ENCODE results near the gene CTIF.

Gene CTIF

DNA sequence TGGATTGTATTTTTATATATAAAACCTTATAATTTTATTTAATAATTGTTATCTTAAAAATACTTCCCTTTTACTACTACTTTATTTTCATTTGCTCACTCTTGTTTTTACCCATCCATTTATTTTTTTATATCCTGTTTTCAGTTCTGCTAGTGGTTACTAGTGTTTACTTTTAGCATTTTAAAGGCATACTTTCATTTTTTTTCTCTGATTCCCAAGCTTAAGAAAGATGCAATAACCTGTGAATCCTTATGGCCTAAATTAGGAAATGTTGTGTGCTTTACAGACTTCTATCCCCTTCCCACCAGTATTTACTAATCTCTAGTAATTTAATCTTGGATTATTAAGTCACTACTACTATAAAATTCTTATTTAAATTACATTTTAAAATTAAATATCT is 272.0 kb downstream of the CTIF start:
- no peak for DNase-seq

- no peak for DNase-seq
Observed at GRCh38 chr18:48811401-48811800, 272.6 kb downstream of the CTIF start.

DNA sequence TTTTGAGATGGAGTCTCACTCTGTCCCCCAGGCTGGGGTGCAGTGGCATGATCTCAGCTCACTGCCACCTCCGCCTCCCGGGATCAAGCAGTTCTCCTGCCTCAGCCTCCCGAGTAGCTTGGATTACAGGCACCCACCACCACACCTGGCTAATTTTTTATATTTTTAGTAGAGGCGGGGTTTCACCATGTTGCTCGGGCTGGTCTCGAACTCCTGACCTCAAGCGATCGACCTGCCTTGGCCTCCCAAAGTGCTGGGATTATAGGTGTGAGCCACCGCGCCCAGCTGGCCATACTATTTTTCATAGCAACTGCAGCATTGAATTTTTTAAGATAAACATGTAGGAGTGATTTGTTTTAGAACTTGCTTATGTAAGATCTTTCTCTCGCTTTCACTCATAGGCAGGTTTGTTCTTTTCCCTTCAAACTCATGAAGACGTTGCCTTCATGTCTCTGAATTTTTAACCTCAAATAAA is 273.2 kb downstream of the CTIF start:
- DNase-seq = peak; percentile 68

GRCh38 chr18:48813321-48813720 is 274.5 kb downstream of the CTIF start:
- no peak for DNase-seq

DNA sequence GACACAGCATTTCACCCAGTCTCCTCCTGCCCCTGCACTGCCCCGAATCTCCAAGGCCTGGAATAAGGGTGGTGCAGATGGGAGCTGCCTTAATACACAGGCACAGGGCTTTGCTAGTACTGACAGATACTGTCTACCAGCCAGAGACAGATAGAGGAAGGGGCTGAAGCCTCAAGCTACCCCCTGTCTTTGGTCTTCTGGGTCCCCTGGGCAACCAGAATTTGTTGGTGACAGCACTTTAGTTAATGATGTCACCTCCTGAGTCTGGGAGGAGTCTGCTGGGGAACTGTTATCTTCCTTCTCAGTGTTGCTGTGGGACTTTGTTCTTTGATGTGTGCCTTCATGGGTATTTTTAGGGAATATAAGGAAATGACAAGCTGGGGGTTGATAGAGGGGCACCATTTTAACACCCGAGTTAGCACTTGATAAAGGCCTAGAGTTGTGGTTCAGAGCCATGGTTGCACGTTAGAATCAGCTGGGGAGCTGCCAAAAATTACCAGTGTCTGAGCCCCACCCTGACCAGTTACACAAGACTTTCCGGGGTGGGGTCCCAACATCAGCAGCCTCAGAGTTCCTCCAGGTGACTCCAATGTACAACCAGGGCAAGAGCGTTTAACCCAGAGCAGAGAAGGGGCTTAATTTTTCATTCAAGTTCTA is 275.1 kb downstream of the CTIF start:
- DNase-seq = peak; percentile 23

DNA sequence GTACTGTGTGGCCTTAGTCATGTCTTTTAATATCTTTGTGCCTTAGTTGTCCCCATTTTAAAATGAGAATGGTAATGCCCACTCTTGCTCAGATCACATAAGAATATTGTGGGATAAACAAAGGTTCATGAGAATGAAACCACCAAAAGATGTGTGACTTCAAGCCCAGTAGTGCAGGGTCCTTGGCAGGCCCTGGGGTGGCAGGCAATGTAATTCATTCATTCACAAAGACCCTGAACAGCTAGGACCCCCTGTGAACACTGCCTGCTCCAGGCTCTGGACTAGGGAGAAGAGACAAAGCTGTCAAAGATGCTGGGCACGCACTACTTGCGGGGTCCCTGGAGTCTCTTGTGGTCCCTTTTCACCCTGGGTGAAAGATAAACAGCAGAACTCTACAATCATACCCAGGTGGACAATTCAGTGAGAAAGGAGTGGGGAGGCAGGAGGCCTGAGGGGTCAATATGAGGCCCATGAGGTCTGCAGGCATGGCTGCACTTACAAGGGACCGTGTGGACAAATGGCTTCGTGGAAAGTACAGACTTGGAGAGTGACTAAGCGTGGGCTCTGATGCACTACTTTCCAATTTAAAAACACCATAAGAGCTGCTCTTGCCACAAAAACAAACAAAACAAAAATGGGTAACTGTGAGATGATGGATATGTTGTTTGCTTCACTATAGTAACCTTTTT is 275.8 kb downstream of the CTIF start:
- DNase-seq = peak; percentile 17

DNA sequence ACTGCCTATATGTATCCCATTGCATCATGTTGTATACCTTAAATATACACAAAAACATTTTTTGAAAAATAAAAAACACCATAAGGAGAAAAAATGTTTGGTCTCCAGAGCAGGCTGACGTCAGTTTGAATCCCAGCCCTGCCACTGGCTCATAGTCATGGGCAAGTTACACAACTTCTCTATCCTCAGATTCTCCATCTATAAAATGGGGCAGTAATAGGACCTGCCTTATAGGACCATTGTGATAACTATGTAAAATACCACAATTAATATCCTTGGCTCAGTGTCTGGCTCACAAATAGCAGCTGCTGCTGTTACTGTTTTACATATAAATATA is 276.3 kb downstream of the CTIF start:
- no peak for DNase-seq

- DNase-seq = no peak
Observed at GRCh38 chr18:48815581-48816324, 276.9 kb downstream of the CTIF start.

DNA sequence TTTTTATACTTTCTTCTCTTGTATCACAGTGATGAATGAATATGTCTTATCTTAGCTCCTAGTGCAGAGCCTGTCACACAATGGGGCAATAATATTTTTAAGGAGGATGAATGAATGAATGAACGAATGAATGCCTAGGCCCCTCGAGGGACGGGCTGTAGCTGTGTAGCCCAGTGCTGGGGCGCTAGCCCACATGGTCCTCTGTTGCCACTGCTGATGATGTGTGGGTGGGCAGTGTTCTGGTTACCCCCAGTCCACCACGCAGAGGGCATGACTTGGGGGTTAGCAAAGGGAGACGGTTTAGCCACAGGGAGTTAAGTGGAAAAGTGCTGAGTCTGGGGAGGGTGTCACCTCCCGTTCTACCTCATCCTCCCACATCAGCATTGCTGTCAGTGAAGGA is 277.7 kb downstream of the CTIF start:
- DNase-seq = no peak

DNA sequence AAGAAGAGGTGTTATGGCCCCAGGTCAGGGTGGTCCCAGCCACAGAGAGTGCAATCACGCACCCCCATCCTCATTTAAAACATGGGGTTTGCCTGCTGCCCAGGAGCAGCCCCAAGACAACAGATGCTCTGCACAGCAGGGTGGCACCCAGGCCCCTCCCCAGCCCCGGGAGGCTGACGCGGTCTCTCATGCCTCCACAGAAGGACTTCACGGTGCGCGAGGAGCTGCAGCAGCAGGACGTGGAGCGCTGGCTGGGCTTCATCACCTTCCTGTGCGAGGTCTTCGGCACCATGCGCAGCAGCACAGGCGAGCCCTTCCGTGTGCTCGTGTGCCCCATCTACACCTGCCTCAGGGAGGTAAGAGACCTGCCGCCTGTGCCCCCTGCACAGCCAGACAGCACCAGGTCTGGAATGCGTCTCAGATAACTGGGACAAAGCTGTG is 278.2 kb downstream of the CTIF start:
- DNase-seq = no peak

- DNase-seq = no peak
Observed at GRCh38 chr18:48818329-48819254, 279.8 kb downstream of the CTIF start.

GRCh38 chr18:48819276-48819675 is 280.4 kb downstream of the CTIF start:
- DNase-seq = no peak

- DNase-seq = no peak
Observed at GRCh38 chr18:48819781-48820482, 281.1 kb downstream of the CTIF start.

- peak; percentile 81 for DNase-seq
Observed at GRCh38 chr18:48820483-48821250, 281.8 kb downstream of the CTIF start.

GRCh38 chr18:48821251-48821590 is 282.4 kb downstream of the CTIF start:
- no peak for DNase-seq

GRCh38 chr18:48821845-48822244 is 283.0 kb downstream of the CTIF start:
- DNase-seq = no peak

DNA sequence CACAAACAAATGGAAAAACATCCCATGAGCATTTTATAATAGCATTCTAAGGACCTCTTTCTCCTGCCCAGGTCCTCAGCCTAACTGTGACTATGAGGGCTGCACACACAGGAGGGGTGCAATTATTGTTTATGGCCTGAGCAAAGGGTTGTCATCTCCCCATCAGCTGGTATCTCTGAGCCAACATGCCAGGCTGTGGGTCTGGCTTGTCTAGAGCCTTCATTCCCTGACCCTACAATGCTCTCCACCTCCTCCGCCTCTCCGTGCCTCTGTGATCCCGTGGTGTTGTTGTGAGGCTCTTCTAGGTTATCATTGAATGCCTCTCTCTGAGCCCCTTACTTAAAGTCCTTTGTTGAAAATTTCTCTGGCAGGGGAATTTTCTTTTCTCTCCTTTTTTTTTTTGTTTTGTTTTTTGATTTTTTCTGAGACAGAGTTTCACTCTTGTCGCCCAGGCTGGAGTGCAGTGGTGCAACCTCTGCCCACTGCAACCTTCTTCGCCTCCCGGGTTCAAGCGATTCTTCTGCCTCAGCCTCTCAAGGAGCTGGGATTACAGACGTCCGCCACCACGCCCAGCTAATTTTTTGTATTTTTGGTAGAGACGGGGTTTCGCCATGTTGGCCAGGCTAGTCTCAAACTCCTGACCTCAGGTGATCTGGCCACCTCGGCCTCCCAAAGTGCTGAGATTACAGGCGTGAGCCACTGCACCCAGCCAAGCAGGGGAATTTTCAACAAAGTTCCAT is 285.6 kb downstream of the CTIF start:
- no peak for DNase-seq

DNA sequence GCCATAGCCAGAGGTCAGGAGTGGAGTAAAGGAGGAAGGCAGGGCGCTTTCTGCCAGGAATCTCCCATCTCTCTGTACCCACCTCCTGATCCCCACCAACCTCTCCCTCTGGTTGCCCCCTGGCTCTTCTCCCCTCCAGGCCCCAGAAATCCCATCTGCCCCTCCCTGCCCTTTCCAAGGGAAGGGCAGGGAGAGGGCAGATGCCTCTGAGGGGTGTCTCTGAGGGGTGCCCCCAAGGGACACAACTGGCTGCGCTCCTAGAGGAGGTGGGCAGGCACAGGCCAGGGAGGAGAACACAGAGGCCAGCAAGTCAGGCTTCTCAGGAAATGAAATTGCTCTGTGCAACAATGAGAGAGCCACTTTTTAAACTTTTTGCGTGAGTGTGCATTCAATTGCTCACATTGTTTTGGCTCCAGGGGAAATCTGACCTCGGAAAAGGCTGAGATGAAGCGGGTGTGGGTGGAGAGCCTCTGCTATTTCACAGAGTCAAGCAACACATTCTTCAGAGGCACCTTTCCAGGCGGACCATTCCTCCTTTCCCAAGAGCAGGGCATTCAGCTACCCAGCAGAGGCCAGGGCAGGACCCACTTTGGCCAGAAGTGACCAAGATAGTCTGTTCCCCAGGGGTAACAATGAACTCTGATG is 286.4 kb downstream of the CTIF start:
- no peak for DNase-seq

DNA sequence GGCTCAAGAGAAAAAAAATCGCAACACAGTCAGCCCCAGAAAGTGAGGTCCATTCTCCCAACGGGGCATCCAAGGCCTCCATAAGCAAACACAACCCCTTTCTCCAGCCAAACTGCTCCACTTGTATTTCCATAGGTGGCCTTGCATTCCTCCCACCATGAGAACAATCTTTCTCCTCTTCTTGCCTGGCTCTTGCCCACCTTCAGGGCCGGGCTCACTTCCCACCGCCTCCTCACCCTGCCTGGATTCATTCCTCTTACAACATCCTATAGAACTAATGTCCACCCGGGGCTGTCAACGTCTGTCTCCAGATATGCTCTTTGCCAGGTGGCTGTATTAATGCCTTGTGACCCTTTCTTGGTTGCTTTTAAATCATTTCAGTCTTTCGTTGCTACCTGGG is 287.4 kb downstream of the CTIF start:
- no peak for DNase-seq

DNA sequence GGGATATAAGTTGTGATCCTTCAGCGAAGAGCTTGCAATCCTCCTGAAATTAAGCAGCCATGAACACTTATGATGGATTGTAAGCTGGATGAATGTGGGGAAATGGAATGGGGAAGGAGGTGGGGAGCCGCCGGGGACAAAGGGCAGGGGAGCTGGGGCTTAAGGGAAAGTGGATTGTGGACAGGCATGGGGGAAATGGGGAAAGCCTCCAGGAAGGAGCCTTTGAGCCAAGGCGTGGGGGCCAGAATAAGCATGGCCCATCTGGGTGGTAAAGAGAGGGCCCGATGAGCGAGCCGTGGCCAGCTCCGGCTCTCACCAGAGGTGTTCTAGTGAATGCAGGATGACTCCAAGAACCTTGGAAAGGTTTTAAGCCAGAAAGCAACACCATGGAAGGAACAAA is 288.0 kb downstream of the CTIF start:
- DNase-seq = no peak

Data from activated CD4-positive, alpha-beta T cell treated with anti-CD3 and anti-CD28 coated beads, Interleukin-2, Interleukin-6, amounts not matched to agents 100 ng/mL and 50 ng/mL, durations not matched to agents 16 hours and 8 hours (primary cell).